IPS-NIHi7 (cell line): ENCODE measurements around the gene SLC46A1.

Experiments
- DNase-seq: peaks from one replicate; pipeline ENCODE4 v3.0.0; 2012; ENCODE audit warnings: mixed read lengths; ENCODE audit errors: extremely low spot score

Gene SLC46A1

GRCh38 chr17:28357061-28357900 is 48.7 kb downstream of the SLC46A1 start, which contains the start of gene POLDIP2:
TSS of gene POLDIP2 (minus strand) at chr17:28357527. CDS start at chr17:28357448, 79 bp downstream.
- peak; percentile 96 for DNase-seq

GRCh38 chr17:28350271-28350670 is 55.7 kb downstream of the SLC46A1 start:
- DNase-seq = no peak

GRCh38 chr17:28348979-28349378 is 57.0 kb downstream of the SLC46A1 start:
- no peak for DNase-seq

- no peak for DNase-seq
These were observed 58.6 kb downstream of the SLC46A1 start for GRCh38 chr17:28347261-28347891.

- peak; percentile 23 for DNase-seq
These were observed 59.2 kb downstream of the SLC46A1 start for GRCh38 chr17:28346746-28347246.

- DNase-seq = no peak
These were observed 59.8 kb downstream of the SLC46A1 start for GRCh38 chr17:28346199-28346580.

- no peak for DNase-seq
These were observed 60.4 kb downstream of the SLC46A1 start for GRCh38 chr17:28345419-28346198.
